Fibroblast of skin of left biceps (primary cell): ENCODE data around the gene SOCS2.
"Not testable (repeated sequence)": the region's sequence is repeated elsewhere in the genome, so short reads cannot be mapped to it uniquely, and the experiment has no call there.

Source experiments
- DNase-seq, 2 experiments: peaks; one replicate each; pipeline ENCODE4 v3.0.0-alpha.2; 2013; ENCODE audit warnings: low read depth in 2 of 2

Gene SOCS2

DNA sequence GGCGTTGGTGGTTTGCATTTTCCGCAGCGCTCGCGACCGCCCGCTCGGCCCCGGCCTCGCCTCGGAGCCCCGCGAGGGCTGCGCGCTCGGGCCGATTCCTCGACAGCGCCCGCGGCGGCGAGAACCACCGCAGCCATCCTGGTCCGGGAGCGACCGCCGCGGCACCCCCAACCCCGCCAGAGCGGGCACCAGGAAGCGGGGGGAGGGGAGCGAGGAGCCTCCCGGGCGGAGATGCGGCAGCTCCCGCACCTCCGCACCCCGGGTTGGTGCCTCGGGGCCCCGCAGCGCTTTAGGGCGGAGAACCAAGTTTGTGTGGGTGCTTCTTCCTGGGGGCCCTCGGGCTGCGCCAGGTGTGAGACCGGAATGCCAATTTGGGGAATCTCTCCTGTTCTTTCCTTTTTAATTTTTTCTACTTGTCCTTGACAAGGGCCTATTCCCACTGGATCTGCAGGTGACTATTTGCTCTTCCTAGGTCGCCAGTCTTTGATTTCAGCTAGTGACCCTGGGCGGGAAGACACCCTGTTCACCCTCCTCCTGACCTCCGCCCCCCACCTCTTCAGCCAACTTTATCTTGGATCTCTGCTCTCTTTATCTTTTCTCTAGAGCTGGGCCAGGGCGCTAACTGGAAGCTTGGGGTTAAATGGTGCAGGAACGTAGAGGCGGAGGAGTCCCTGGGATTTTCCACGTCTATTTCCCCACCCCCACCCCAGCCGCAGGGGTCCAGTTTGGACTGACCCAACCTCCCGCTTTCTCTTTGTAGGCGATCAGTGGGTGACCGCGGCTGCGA, at the start of gene SOCS2:
Gene SOCS2 (plus strand): TSS at position 751 of the 787 bp plus-strand sequence. CDS start 223 bp downstream, outside the sequence.
- DNase-seq: no peak

DNA sequence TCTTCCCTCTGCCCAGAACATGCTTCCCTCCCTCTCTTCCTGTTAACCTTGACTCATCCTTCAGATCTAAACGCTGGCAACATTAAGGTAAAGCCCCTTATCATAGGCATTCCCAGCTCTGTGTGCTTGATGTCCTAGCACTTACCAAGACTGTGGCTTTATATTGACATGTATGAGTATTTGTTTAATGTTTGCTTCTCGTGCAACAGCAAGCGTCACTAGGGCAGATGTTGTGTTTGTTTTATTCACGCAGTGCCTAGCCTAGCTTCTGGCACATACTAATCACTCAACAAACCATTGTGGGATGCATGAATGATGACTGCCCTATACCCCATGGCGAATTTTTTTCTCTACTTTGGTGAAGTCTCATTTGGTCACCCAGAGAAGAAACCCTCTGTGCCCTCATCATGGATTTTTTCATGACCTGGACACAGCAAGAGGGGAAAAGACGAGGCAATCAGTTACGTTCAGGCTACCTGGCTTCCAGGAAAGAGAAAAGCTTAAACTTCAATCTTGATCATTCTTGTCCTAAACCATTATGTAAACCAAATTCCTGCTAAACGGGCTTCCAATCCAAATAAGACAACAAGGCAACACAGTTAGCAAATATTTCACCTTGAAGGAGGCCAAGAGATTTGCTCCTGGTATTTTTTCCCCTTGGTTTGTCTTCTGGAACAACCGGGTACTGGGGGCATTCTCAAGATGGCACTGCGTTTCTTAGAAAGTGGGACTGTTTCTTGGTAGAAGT, 47.9 kb upstream of the SOCS2 start:
- DNase-seq: no peak

DNA sequence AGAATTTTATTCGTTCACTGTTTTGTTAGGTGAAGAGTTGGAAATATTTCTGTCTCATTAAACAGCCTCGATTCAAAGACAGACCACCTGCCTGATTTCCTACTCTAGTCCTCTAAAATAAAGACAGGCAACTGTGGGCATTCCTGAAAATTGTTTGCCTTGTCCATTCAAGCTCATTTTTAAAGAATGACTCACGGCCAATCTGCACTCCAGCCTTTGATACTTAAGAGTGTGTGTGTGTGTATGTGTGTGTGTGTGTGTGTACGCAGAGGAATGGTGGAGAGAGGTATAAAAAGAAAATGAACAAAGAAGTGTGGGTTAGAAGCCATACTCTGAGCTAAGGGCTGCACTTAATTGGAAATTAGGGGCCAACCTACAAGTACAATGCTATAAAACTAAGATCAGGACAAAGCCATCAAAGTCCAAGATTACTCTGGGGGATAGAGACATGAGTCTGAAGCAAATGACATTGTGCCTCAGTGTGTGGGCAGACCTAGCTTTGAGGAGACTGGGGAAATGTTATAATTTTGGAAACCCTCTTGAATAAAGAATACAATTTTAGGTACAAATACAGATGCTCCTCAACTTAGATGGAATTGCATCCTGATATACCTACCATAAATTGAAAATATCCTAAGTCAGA, 45.6 kb upstream of the SOCS2 start:
- peak; percentile 74 to 82 for DNase-seq

DNA sequence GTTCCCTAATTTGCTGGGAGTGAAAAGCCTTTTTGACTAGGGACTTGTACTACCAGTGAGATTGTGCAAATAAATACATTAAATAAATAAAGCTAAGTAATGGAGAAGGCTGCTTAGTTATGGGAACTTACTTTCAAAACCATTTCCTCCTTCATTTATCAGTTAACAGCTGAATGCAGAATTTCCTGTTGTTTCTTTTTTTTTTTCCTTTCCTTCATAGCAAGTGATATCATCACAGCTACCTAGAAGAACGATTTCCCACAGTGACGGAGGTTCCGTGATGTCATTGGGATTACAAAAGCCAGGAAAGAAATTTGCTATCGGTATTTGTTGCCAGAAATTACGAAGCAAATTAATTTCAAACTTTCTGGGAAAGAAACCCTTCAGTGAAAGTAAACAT, 42.1 kb upstream of the SOCS2 start:
- DNase-seq: no peak

GRCh38 chr12:93533310-93533709, 39.2 kb upstream of the SOCS2 start:
- no peak for DNase-seq

GRCh38 chr12:93536111-93536765, 36.2 kb upstream of the SOCS2 start:
- DNase-seq: no peak

DNA sequence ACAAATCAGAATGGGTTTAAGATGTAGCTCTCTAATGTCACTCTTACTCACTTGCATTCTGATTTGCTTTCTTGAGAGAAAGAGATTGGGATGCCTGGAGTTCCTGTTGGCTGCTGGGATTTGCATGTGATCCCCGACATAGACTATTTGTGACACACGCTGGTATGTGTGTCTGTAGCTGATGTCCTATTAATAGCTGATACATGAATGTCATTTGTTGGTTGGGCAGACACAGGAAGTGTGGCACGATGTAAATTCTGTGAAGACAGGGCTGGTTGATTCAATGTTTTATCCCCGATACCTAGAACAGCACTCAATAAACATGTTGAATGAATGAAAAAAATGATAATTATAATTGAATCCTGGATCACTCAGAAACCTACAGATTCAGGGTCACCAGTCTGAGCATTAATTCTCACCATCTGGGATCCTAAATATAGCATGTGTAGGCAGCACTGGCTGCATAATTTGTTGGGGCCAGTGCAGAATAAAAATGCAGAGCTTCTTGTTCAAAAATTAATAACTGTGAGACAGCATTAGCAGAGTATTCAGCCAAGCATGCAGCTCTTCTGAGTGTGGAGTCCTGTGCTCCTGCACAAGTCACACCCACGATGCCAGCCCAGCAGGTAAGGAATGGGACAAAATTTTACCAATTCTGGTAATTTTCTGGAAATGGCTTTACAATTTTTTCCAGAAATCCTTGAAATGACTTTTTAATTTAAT, 35.5 kb upstream of the SOCS2 start:
- no peak for DNase-seq

GRCh38 chr12:93537769-93538168, 34.7 kb upstream of the SOCS2 start:
- no peak for DNase-seq

DNA sequence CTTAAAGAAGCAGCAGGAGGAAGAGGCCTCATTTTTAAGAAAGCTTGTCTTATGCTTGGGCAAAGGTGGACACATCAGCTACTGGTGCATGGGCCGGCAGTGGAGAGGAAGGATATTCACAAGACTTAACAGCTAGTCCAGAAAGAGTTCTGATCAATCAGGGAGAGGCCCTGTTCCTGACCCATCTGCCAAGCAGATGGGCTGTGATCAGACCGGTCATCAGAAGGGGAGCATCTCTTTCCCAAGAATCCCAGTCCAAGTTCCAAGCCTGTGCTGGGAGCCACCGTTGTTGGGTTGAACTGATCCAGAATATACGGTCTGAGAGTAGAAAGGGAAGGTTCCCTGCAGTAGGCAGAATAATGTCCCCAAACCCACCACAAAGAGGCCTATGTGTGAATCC, 32.7 kb upstream of the SOCS2 start:
- no peak for DNase-seq

- no peak for DNase-seq
Measured at GRCh38 chr12:93540466-93540865, 32.0 kb upstream of the SOCS2 start.

DNA sequence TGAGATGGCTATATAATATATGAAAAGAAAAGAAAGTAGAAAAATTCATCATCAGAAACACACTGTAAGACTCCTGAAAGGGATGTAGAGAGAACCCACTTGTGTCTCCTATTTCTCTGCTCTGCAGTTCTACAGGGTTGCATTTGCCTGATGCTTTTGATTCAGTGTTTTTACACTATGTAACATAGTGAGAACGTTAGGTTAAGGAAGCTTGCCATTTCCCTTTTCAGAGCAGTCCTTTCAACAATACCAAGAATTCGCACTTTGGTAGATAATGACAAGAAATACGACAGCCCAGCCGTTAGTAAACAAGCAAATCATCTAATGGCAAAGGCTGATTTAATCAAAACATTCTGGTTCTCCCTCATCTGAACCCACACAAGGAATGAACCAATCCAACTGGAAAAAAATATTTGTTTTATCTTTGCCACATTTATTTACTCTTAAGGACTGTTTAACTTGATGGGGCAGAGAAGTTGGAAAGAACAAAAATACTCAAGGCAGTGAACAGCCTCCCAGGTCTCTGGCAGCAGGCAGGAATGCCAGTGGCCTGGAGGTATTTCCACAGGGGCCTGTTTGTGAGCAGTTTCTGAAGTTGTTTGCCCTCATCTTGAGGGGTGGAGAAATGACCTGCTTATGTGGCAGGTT, 30.8 kb upstream of the SOCS2 start:
- DNase-seq: no peak

- no peak for DNase-seq
Measured at GRCh38 chr12:93547778-93548177, 24.7 kb upstream of the SOCS2 start.

- DNase-seq: no peak
Measured at GRCh38 chr12:93549174-93549573, 23.3 kb upstream of the SOCS2 start.

- no peak for DNase-seq
Measured at GRCh38 chr12:93550748-93551611, 21.5 kb upstream of the SOCS2 start.

DNA sequence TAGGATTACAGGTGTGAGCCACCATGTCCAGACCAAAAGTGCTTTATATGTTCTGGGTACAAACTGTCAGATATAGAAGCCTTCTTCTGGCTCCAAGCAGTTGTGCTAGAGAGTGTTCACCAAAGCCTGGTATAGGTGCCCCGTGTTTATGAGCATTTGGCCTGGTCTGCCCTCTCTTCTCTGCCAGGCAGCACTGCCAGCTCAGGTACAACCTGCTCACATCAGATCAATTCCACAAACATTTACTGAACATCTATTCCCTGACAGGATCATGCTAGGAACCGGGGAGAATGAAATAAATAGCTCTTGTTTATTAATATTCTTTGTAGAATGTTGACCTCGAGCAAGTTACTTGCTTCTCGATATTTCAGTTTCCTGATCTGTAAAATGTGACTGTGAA, 20.0 kb upstream of the SOCS2 start:
- no peak for DNase-seq

DNA sequence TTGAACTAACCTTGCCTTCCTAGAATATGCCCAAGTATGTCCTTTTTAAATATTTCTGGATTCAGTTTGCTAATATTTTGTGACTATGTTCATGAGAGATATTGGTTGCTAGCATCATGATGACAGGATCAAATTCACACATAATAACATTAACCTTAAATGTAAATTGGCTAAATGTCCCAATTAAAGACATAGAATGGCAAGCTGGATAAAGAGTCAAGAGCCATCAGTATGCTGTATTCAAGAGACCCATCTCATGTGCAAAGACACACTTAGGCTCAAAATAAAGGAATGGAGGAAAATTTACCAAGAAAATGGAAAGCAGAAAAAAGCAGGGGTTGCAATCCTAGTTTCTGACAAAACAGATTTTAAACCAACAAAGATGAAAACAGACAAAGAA, 14.6 kb upstream of the SOCS2 start:
- DNase-seq: not testable (repeated sequence)

GRCh38 chr12:93558685-93559084, 13.8 kb upstream of the SOCS2 start:
- DNase-seq: not testable (repeated sequence)

DNA sequence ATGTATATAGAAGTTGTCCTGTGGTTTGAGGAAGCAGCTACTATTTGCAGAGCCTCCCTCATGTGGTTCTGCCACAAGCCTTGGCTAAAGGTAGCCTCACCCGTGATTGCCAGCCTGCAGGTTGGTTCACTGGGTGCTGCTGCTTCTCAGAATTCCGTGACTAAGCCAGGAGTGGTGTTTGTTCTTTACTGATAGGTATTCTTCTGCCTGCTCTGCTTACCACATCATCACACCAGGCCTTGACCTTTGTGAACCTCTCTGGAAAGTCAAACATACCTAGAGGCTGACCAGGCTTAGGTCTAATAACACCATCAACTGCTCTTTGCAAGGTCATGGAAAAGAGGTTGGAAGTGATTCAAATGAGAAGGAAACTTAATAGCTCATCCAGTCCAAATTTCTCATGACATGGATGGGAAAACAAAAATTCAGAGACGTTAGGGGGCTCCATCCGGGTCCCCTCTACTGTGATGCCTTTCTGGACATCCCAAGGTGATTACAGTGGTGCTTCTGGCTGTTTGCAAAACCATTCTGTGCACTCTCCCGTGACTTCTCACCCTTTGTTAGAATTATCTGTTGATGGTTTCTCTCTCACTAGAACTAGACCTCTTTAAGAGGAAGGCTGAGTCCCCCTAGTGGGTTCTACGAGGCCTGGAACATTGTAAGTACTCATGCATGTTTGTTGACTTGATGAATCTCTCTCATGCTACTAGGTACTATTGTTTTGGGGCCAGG, 8.5 kb upstream of the SOCS2 start:
- no peak for DNase-seq

DNA sequence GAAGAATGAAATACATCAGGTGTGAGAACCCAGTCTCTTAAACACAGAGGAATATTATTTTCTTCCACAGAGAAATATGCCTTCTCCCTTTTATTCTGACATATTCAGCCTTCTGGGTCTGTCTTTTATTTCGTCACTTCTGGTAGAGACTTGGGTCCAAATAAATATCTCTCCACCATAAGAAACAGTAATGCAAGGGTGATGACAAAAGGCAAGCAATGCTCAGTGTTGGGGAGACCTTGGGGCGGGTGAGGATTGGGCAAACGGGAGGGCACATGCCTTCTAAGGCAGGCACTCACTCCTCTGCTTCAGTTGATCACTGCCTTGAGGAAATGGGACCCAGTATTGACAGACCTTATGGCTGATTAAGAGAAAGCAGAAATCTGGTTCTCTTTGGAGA, 6.7 kb upstream of the SOCS2 start:
- DNase-seq: no peak
